Breast epithelium (tissue), 4 donors: ENCODE results near the gene LDLRAD3. TPM values are rescaled to one million over a fixed set of nuclear protein-coding genes. Genes with fewer than 3 reads are reported as not detected.

Experiments
- DNase-seq, 2 donors: peaks; one replicate each; pipeline ENCODE4 v3.0.0-alpha.2; 2019; ENCODE audit warnings: low spot score in 2 of 2
- H3K27ac ChIP-seq, 2 donors: fragments of 200-600 bp; sonication (generic) in 1 of 2; one replicate each; pipeline ENCODE4 v1.5.1; 2016 to 2019; ENCODE audit warnings: mild to moderate bottlenecking in 1 of 2
- H3K27me3 ChIP-seq, 2 donors: fragments of 200-600 bp; sonication (generic) in 1 of 2; one replicate each; pipeline versions ENCODE4 v1.5.1 to v1.6.0; 2017 to 2019; ENCODE audit warnings: control low read depth in 1 of 2, mild to moderate bottlenecking in 1 of 2
- H3K36me3 ChIP-seq: fragments of 200-600 bp; one replicate; pipeline ENCODE4 v1.5.1; 2019
- H3K4me1 ChIP-seq, 2 donors: fragments of 200-600 bp; sonication (generic); one replicate each; pipeline ENCODE4 v1.5.1; 2016 to 2019; ENCODE audit warnings: control low read depth in 1 of 2
- H3K4me3 ChIP-seq, 3 donors: fragments of 200-600 bp; sonication (generic); 1 replicate in 2 of 3; 2 replicates in 1 of 3; pipeline ENCODE4 v1.5.1; 2016 to 2019; ENCODE audit warnings: mild to moderate bottlenecking in 3 of 3, moderate library complexity in 2 of 3
- H3K9me3 ChIP-seq, 2 donors: fragments of 200-600 bp; sonication (generic) in 1 of 2; one replicate each; pipeline ENCODE4 v1.5.1; 2016 to 2019; ENCODE audit warnings: control low read depth in 1 of 2
- CTCF ChIP-seq, 3 donors: fragments of 450-650 bp; IDR thresholded peaks; one replicate each; pipeline ENCODE4 v1.5.1; 2016 to 2017; ENCODE audit warnings: antibody characterized with exemption in 3 of 3, mild to moderate bottlenecking in 3 of 3, moderate library complexity in 3 of 3
- POLR2A ChIP-seq: fragments of 450-650 bp; IDR thresholded peaks from one replicate; pipeline ENCODE4 v1.6.1; 2016; ENCODE audit warnings: antibody characterized with exemption, mild to moderate bottlenecking, moderate library complexity
- POLR2AphosphoS5 ChIP-seq, 3 donors: sonication (generic); formaldehyde crosslinking; IDR thresholded peaks; one replicate each; pipeline ENCODE4 v1.6.1; 2017; ENCODE audit warnings: antibody characterized with exemption in 3 of 3
- intact Hi-C: fragments of 100-400 bp; cut with DNase I; formaldehyde crosslinking; loops from one replicate; pipeline ENCODE4 v1.15.1; 2023; ENCODE audit warnings: low total_unique reads
- total RNA-seq, 3 donors: library from RNA; depleted of rRNA; stranded (reverse); fragments of >200 nt; gene quantifications; one replicate each; pipeline ENCODE4 v1.1.0, GENCODE V29; 2016

Gene LDLRAD3
- total RNA-seq, 3 donors from 2014 or later: 20.3 to 45.4 (median 40.6) TPM

- H3K4me1 ChIP-seq: peaks cover 0 to 3% of the 10 kb centered on the region in 2 donors
- H3K27me3 ChIP-seq: no peaks in the 10 kb centered on the region
- H3K4me3 ChIP-seq: no peak overlapping the region
- intact Hi-C loops: no loop called here
- H3K27ac ChIP-seq: peak overlapping the region in 1 of 2 donors; percentile 21
- no peaks in the 10 kb centered on the region for H3K9me3 ChIP-seq
- H3K36me3 ChIP-seq: no peaks in the 10 kb centered on the region
- DNase-seq: no peak
- no peak for TF ChIP-seq POLR2A
- TF ChIP-seq POLR2AphosphoS5 (IDR thresholded peaks at IDR 0.05): no peak
- TF ChIP-seq CTCF (IDR thresholded peaks at IDR 0.05): no peak
Measured at GRCh38 chr11:36035454-36035853, 91.6 kb downstream of the LDLRAD3 start.

- no peak for TF ChIP-seq POLR2A
- TF ChIP-seq POLR2AphosphoS5 (IDR thresholded peaks at IDR 0.05): no peak
- TF ChIP-seq CTCF (IDR thresholded peaks at IDR 0.05): no peak
- Histone ChIP-seq H3K9me3 (no peaks in the 10 kb centered on the region), H3K27me3 (no peaks in the 10 kb centered on the region), H3K27ac (no peak overlapping the region), H3K36me3 (no peaks in the 10 kb centered on the region), H3K4me3 (no peak overlapping the region), H3K4me1 (no peaks in the 10 kb centered on the region)
- intact Hi-C loops: no loop called here
- DNase-seq: no peak
Measured at GRCh38 chr11:36035999-36036398, 92.1 kb downstream of the LDLRAD3 start.

GRCh38 chr11:36037031-36037430 lies 93.2 kb downstream of the LDLRAD3 start:
- no peaks in the 10 kb centered on the region for H3K9me3 ChIP-seq
- no peak overlapping the region for H3K27ac ChIP-seq
- no peaks in the 10 kb centered on the region for H3K36me3 ChIP-seq
- peak; percentile 37 to 63 for DNase-seq
- TF ChIP-seq POLR2A: no peak
- no peak for TF ChIP-seq CTCF (IDR thresholded peaks at IDR 0.05)
- no peak for TF ChIP-seq POLR2AphosphoS5 (IDR thresholded peaks at IDR 0.05)
- no peaks in the 10 kb centered on the region for H3K4me1 ChIP-seq
- H3K27me3 ChIP-seq: no peaks in the 10 kb centered on the region
- intact Hi-C loops: no loop called here
- no peak overlapping the region for H3K4me3 ChIP-seq

GRCh38 chr11:36038541-36038940 lies 94.7 kb downstream of the LDLRAD3 start:
- no peak overlapping the region for H3K4me3 ChIP-seq
- TF ChIP-seq POLR2A: no peak
- no peak for TF ChIP-seq POLR2AphosphoS5 (IDR thresholded peaks at IDR 0.05)
- no peak for TF ChIP-seq CTCF (IDR thresholded peaks at IDR 0.05)
- H3K36me3 ChIP-seq: no peaks in the 10 kb centered on the region
- no peaks in the 10 kb centered on the region for H3K4me1 ChIP-seq
- no peak for DNase-seq
- no peaks in the 10 kb centered on the region for H3K9me3 ChIP-seq
- H3K27me3 ChIP-seq: no peaks in the 10 kb centered on the region
- intact Hi-C loops: loop anchor here (2.0 kb wide), 1 partner anchor 72 kb away; no protein-coding TSS in a partner anchor
- no peak overlapping the region for H3K27ac ChIP-seq

- Histone ChIP-seq H3K9me3 (no peaks in the 10 kb centered on the region), H3K4me1 (no peaks in the 10 kb centered on the region), H3K27me3 (no peaks in the 10 kb centered on the region), H3K4me3 (no peak overlapping the region), H3K36me3 (no peaks in the 10 kb centered on the region), H3K27ac (no peak overlapping the region)
- no peak for DNase-seq
- intact Hi-C loops: loop anchor here (2.0 kb wide), 1 partner anchor 71 kb away; no protein-coding TSS in a partner anchor
- TF ChIP-seq CTCF (IDR thresholded peaks at IDR 0.05) (no peak), POLR2A (no peak), POLR2AphosphoS5 (IDR thresholded peaks at IDR 0.05) (no peak)
Measured at GRCh38 chr11:36039471-36039870, 95.6 kb downstream of the LDLRAD3 start.
